ENCODE data around the gene SPRYD3. TPM values are rescaled to one million over a fixed set of nuclear protein-coding genes. Genes with fewer than 3 reads are reported as not detected.

Gene SPRYD3
- total RNA-seq, 1 donor from 2014 or later: 50.4 TPM

GRCh38 chr12:53090554-53090953 lies 11.4 kb upstream of the SPRYD3 start:
- intact Hi-C loops (cut with DNase I): no loop called here
- Histone ChIP-seq H3K4me1 (no peaks in the 10 kb centered on the region), H3K27ac (no peak overlapping the region), H3K4me3 (no peak overlapping the region), H3K9me3 (no peaks in the 10 kb centered on the region), H3K27me3 (no peaks in the 10 kb centered on the region), H3K36me3 (no peaks in the 10 kb centered on the region)
- no peak for TF ChIP-seq CTCF (IDR thresholded peaks at IDR 0.05)
- ATAC-seq (no peak), DNase-seq (no peak)

- intact Hi-C loops (cut with DNase I): no loop called here
- H3K36me3 ChIP-seq: no peaks in the 10 kb centered on the region
- DNase-seq (no peak), ATAC-seq (no peak)
- no peaks in the 10 kb centered on the region for H3K27me3 ChIP-seq
- no peaks in the 10 kb centered on the region for H3K9me3 ChIP-seq
- TF ChIP-seq CTCF (IDR thresholded peaks at IDR 0.05): no peak
- no peaks in the 10 kb centered on the region for H3K4me1 ChIP-seq
- H3K4me3 ChIP-seq: no peak overlapping the region
- no peak overlapping the region for H3K27ac ChIP-seq
These were observed 10.9 kb upstream of the SPRYD3 start for GRCh38 chr12:53090105-53090504.

GRCh38 chr12:53086361-53086760 lies 7.2 kb upstream of the SPRYD3 start:
- Histone ChIP-seq H3K27ac (no peak overlapping the region), H3K36me3 (no peaks in the 10 kb centered on the region), H3K27me3 (no peaks in the 10 kb centered on the region), H3K4me1 (no peaks in the 10 kb centered on the region), H3K4me3 (no peak overlapping the region), H3K9me3 (no peaks in the 10 kb centered on the region)
- intact Hi-C loops (cut with DNase I): no loop called here
- TF ChIP-seq CTCF (IDR thresholded peaks at IDR 0.05): no peak
- ATAC-seq (no peak), DNase-seq (no peak)

- H3K27ac ChIP-seq: no peak overlapping the region
- H3K27me3 ChIP-seq: no peaks in the 10 kb centered on the region
- ATAC-seq (no peak), DNase-seq (no peak)
- no peak overlapping the region for H3K4me3 ChIP-seq
- intact Hi-C loops (cut with DNase I): no loop called here
- TF ChIP-seq CTCF (IDR thresholded peaks at IDR 0.05): no peak
- no peaks in the 10 kb centered on the region for H3K36me3 ChIP-seq
- H3K4me1 ChIP-seq: peaks cover 11% of the 10 kb centered on the region
- H3K9me3 ChIP-seq: no peaks in the 10 kb centered on the region
These were observed 3.5 kb upstream of the SPRYD3 start for GRCh38 chr12:53082637-53083175.

- Histone ChIP-seq H3K27me3 (no peaks in the 10 kb centered on the region), H3K9me3 (no peaks in the 10 kb centered on the region), H3K4me1 (peaks cover 22% of the 10 kb centered on the region), H3K36me3 (peaks cover 33% of the 10 kb centered on the region), H3K27ac (peak overlapping the region; percentile 96), H3K4me3 (peak overlapping the region; percentile 91)
- ATAC-seq: peak; percentile 1
- TF ChIP-seq CTCF (IDR thresholded peaks at IDR 0.05): no peak
- DNase-seq: no peak
- intact Hi-C loops (cut with DNase I): no loop called here
These were observed 565 bp downstream of the SPRYD3 start for GRCh38 chr12:53078425-53079225.

Measured in upper lobe of right lung (tissue), 1 donor.